HG02870 (cell line): ENCODE results near the gene ARHGAP33.
"Not testable (repeated sequence)": the region's sequence is repeated elsewhere in the genome, so short reads cannot be mapped to it uniquely, and the experiment has no call there.

ENCODE experiments used
- ATAC-seq: cut with Tn5 transposase; IDR thresholded peaks from one replicate; pipeline ENCODE4 v1.9.1; 2021; ENCODE audit warnings: mild to moderate bottlenecking, moderate library complexity; ENCODE audit not compliant: unreplicated experiment

The ARHGAP33 gene

GRCh38 chr19:35791814-35792279 is 16.5 kb downstream of the ARHGAP33 start:
- no peak for ATAC-seq

GRCh38 chr19:35792312-35792711 is 16.9 kb downstream of the ARHGAP33 start:
- ATAC-seq = no peak

GRCh38 chr19:35792888-35793287 is 17.5 kb downstream of the ARHGAP33 start:
- ATAC-seq = no peak

GRCh38 chr19:35793381-35794165 is 18.2 kb downstream of the ARHGAP33 start:
- no peak for ATAC-seq

- not testable (repeated sequence) for ATAC-seq
Measured at GRCh38 chr19:35795564-35795963, 20.2 kb downstream of the ARHGAP33 start.

- no peak for ATAC-seq
Measured at GRCh38 chr19:35796645-35797542, 21.5 kb downstream of the ARHGAP33 start.

GRCh38 chr19:35797663-35798062 is 22.3 kb downstream of the ARHGAP33 start:
- ATAC-seq = no peak

GRCh38 chr19:35801828-35802227 is 26.5 kb downstream of the ARHGAP33 start:
- ATAC-seq = no peak

GRCh38 chr19:35805526-35806102 is 30.2 kb downstream of the ARHGAP33 start:
- ATAC-seq = no peak

- no peak for ATAC-seq
Measured at GRCh38 chr19:35806597-35806996, 31.2 kb downstream of the ARHGAP33 start.

- ATAC-seq = no peak
Measured at GRCh38 chr19:35807633-35808032, 32.3 kb downstream of the ARHGAP33 start.

GRCh38 chr19:35811317-35812219 is 36.2 kb downstream of the ARHGAP33 start:
- ATAC-seq = no peak

GRCh38 chr19:35812220-35813042 is 37.1 kb downstream of the ARHGAP33 start, which contains the start of gene PRODH2:
TSS of gene PRODH2 (minus strand) at chr19:35812845. CDS start at chr19:35812805, 40 bp downstream.
- no peak for ATAC-seq

GRCh38 chr19:35813043-35813890 is 37.9 kb downstream of the ARHGAP33 start:
- ATAC-seq = no peak

- no peak for ATAC-seq
Measured at GRCh38 chr19:35816262-35816661, 40.9 kb downstream of the ARHGAP33 start.

GRCh38 chr19:35816846-35817245 is 41.5 kb downstream of the ARHGAP33 start:
- no peak for ATAC-seq

GRCh38 chr19:35818445-35818844 is 43.1 kb downstream of the ARHGAP33 start:
- no peak for ATAC-seq

- no peak for ATAC-seq
Measured at GRCh38 chr19:35822579-35822978, 47.2 kb downstream of the ARHGAP33 start.
